Lower leg skin (tissue), 4 donors: Measurements from ENCODE around the gene OR10A3. TPM values are rescaled to one million over a fixed set of nuclear protein-coding genes. Genes with fewer than 3 reads are reported as not detected.

ENCODE experiments used
- DNase-seq, 2 donors: peaks; one replicate each; pipeline ENCODE4 v3.0.0-alpha.2; 2019; ENCODE audit warnings: low spot score in 2 of 2
- H3K4me3 ChIP-seq: fragments of 200-600 bp; sonication (generic); 2 replicates; pipeline ENCODE4 v1.5.1; 2017; ENCODE audit warnings: mild to moderate bottlenecking, low read depth; ENCODE audit not compliant: poor library complexity, severe bottlenecking
- CTCF ChIP-seq, 3 donors: fragments of 450-650 bp; IDR thresholded peaks; one replicate each; pipeline ENCODE4 v1.5.1; 2016; ENCODE audit warnings: antibody characterized with exemption in 3 of 3, mild to moderate bottlenecking in 3 of 3, moderate library complexity in 2 of 3
- POLR2A ChIP-seq, 2 donors: fragments of 450-650 bp; IDR thresholded peaks; one replicate each; pipeline ENCODE4 v1.6.1; 2016 to 2017; ENCODE audit warnings: antibody characterized with exemption in 2 of 2, mild to moderate bottlenecking in 1 of 2, moderate library complexity in 1 of 2
- WGBS, 2 donors: methylation state at CpG; one replicate each; pipeline ENCODE4 v1.1.5; 2018; 5-methylcytosine and 5-hydroxymethylcytosine counted together
- intact Hi-C: fragments of 100-400 bp; cut with DNase I; formaldehyde crosslinking; loops from one replicate; pipeline ENCODE4 v1.15.0; 2023; ENCODE audit warnings: low total_unique reads
- total RNA-seq, 4 donors: library from RNA; depleted of rRNA; stranded (reverse); fragments of >200 nt; gene quantifications; one replicate each; pipeline ENCODE4 v1.1.0, GENCODE V29; 2016

The OR10A3 gene
- total RNA-seq, 4 donors from 2014 or later = 0.34 to 2.7 TPM; not detected in 2

GRCh38 chr11:7898666-7899283 is 42.7 kb downstream of the OR10A3 start:
- 82 to 88% methylated on average over 5 of the region's 5 CpGs for WGBS, 2 donors
- intact Hi-C loops = no loop called here

GRCh38 chr11:7896009-7896785 is 45.3 kb downstream of the OR10A3 start:
- WGBS, 2 donors = 53 to 64% methylated on average over 1 of the region's 1 CpG
- intact Hi-C loops = no loop called here
- TF ChIP-seq POLR2A (IDR thresholded peaks at IDR 0.05) (no peak), CTCF (IDR thresholded peaks at IDR 0.05) (no peak)
- no peak overlapping the region for H3K4me3 ChIP-seq
- DNase-seq = no peak

More at GRCh38 chr11:7898666-7899283, 42.7 kb downstream of the OR10A3 start:
- DNase-seq = no peak
- TF ChIP-seq CTCF (IDR thresholded peaks at IDR 0.05) = no peak
- TF ChIP-seq POLR2A (IDR thresholded peaks at IDR 0.05) = no peak
- H3K4me3 ChIP-seq = no peak overlapping the region

- DNase-seq = no peak
- TF ChIP-seq CTCF (IDR thresholded peaks at IDR 0.05) = no peak
- TF ChIP-seq POLR2A (IDR thresholded peaks at IDR 0.05) = no peak
- WGBS, 2 donors = 63 to 71% methylated on average over 3 of the region's 3 CpGs
- H3K4me3 ChIP-seq = no peak overlapping the region
- intact Hi-C loops = no loop called here
Measured at GRCh38 chr11:7894251-7894650, 47.3 kb downstream of the OR10A3 start.

- TF ChIP-seq POLR2A (IDR thresholded peaks at IDR 0.05) (no peak), CTCF (IDR thresholded peaks at IDR 0.05) (no peak)
- intact Hi-C loops = no loop called here
- 60 to 69% methylated on average over 2 of the region's 2 CpGs for WGBS, 2 donors
- H3K4me3 ChIP-seq = no peak overlapping the region
- DNase-seq = no peak
Measured at GRCh38 chr11:7893796-7894195, 47.7 kb downstream of the OR10A3 start.

GRCh38 chr11:7892840-7893254 is 48.7 kb downstream of the OR10A3 start:
- no peak overlapping the region for H3K4me3 ChIP-seq
- no peak for TF ChIP-seq CTCF (IDR thresholded peaks at IDR 0.05)
- TF ChIP-seq POLR2A (IDR thresholded peaks at IDR 0.05) = no peak
- 9 to 10% methylated on average over 2 of the region's 2 CpGs for WGBS, 2 donors
- intact Hi-C loops = no loop called here
- DNase-seq = no peak
